K562 (cell line): Measurements from ENCODE around the gene APBA2. TPM values are rescaled to one million over a fixed set of nuclear protein-coding genes. Genes with fewer than 3 reads are reported as not detected.

Experiments used
- ATAC-seq: fragments of 200-7000 bp; cut with Tn5 transposase; 3 replicates; pipeline ENCODE4 v1.9.1; 2020; ENCODE audit warnings: moderate library complexity
- BruUV-seq: library from RNA; stranded (reverse); fragments of 400-500 nt; replicated peaks from 2 replicates; lab custom pipeline; 2021; lab: Mats Ljungman, UMichigan
- CTCF ChIA-PET: fragments of 300-600 bp; formaldehyde crosslinking; extraction: SDS; loops from one replicate; lab custom pipeline; 2021; ENCODE audit warnings: low intra/inter-chr PET ratio; lab: Yijun Ruan, JAX
- POLR2A ChIA-PET: fragments of 300-600, 350-650 bp; sonication (Branson Sonifier 250); formaldehyde crosslinking; extraction: SDS; loops from one replicate; lab custom pipeline; 2021; ENCODE audit warnings: antibody characterized with exemption, inconsistent platforms; lab: Yijun Ruan, JAX
- DNase-seq, 4 experiments: peaks; one replicate each; pipeline versions ENCODE4 v3.0.0 to v3.0.0-alpha.2; 2011 to 2018; ENCODE audit warnings: low spot score in 3 of 4, mixed read lengths in 3 of 4; ENCODE audit errors: extremely low read depth in 1 of 4
- FAIRE-seq: peaks from 2 replicates; lab custom pipeline; 2011; peaks lifted over from hg19 to GRCh38; lab: Jason Lieb, UNC
- H2AFZ ChIP-seq: 2 replicates; pipeline ENCODE4 v1.6.0; 2011; ENCODE audit warnings: low read depth, low read length, control low read depth, inconsistent platforms
- H3K27ac ChIP-seq: fragments of 200-600 bp; 3 replicates; pipeline ENCODE4 v1.8.0; 2011; ENCODE audit warnings: low read depth, mild to moderate bottlenecking, control low read depth, inconsistent platforms, low read length, moderate library complexity, mixed read lengths; ENCODE audit errors: extremely low read depth
- H3K27me3 ChIP-seq, 2 experiments: fragments of 300-600 bp in 1 of 2; 2 replicates in 1 of 2; 3 replicates in 1 of 2; pipeline versions ENCODE4 v1.6.0 to v1.8.0; 2011; ENCODE audit warnings: inconsistent platforms in 2 of 2, low read length in 2 of 2, mild to moderate bottlenecking in 1 of 2, mixed read lengths in 1 of 2, moderate library complexity in 1 of 2; ENCODE audit not compliant: control insufficient read depth in 2 of 2, insufficient read depth in 2 of 2
- H3K36me3 ChIP-seq: fragments of 300-600 bp; 3 replicates; pipeline ENCODE4 v1.8.0; 2011; ENCODE audit warnings: mild to moderate bottlenecking, low read length, inconsistent platforms; ENCODE audit not compliant: control insufficient read depth, insufficient read depth
- H3K4me1 ChIP-seq, 2 experiments: fragments of 200-600 bp in 1 of 2; replicated peaks in 1 of 2; 2 replicates in 1 of 2; 3 replicates in 1 of 2; pipeline versions ENCODE4 v1.5.1 to v1.8.0; 2011; ENCODE audit warnings: inconsistent platforms in 2 of 2, low read length in 2 of 2, mild to moderate bottlenecking in 1 of 2, mixed read lengths in 1 of 2, moderate library complexity in 1 of 2; ENCODE audit not compliant: control insufficient read depth in 2 of 2, insufficient read depth in 2 of 2
- H3K4me2 ChIP-seq: 2 replicates; pipeline ENCODE4 v1.6.1; 2011; ENCODE audit warnings: low read length, control low read depth, inconsistent platforms, mixed read lengths; ENCODE audit not compliant: insufficient read depth
- H3K4me3 ChIP-seq: fragments of 200-600 bp; sonication (generic), shearing (Covaris generic); 2 replicates; pipeline ENCODE4 v1.5.1; 2016; ENCODE audit warnings: control low read depth, inconsistent platforms
- H3K79me2 ChIP-seq: fragments of 200-600 bp; 3 replicates; pipeline ENCODE4 v1.8.0; 2011; ENCODE audit warnings: low read length, inconsistent platforms; ENCODE audit not compliant: control insufficient read depth, insufficient read depth
- H3K9ac ChIP-seq, 2 experiments: 2 replicates each; pipeline versions ENCODE4 v1.6.0 to v1.6.1; 2011; ENCODE audit warnings: low read depth in 2 of 2, low read length in 2 of 2, control low read depth in 1 of 2, inconsistent platforms in 1 of 2, mild to moderate bottlenecking in 1 of 2, mixed read lengths in 1 of 2; ENCODE audit not compliant: insufficient read depth in 1 of 2
- H3K9me1 ChIP-seq: one replicate; pipeline ENCODE4 v1.6.0; 2011; ENCODE audit warnings: inconsistent platforms, mild to moderate bottlenecking, low read length, moderate library complexity; ENCODE audit not compliant: control insufficient read depth, insufficient read depth
- H3K9me3 ChIP-seq: replicated peaks from 2 replicates; pipeline ENCODE4 v1.5.1; 2011; ENCODE audit warnings: low read depth, low read length, inconsistent platforms; ENCODE audit not compliant: control insufficient read depth, insufficient read depth
- H4K20me1 ChIP-seq: replicated peaks from 2 replicates; pipeline ENCODE4 v1.6.1; 2011; ENCODE audit warnings: low read length, inconsistent platforms, mixed read lengths; ENCODE audit not compliant: control insufficient read depth, insufficient read depth
- BHLHE40 ChIP-seq: IDR thresholded peaks from 2 replicates; pipeline ENCODE4 v1.6.1; 2011; ENCODE audit warnings: low read length, improper control_type of control experiment
- C11orf30 ChIP-seq: fragments of 450-650 bp; IDR thresholded peaks from 2 replicates; pipeline ENCODE4 v1.6.1; 2016; ENCODE audit warnings: low read depth, mild to moderate bottlenecking
- CREM ChIP-seq: IDR thresholded peaks from 2 replicates; pipeline ENCODE4 v1.6.1; 2014; ENCODE audit warnings: antibody characterized with exemption, low read depth
- FOSL1 ChIP-seq: fragments of 200-800 bp; sonication (Bioruptor generic); conservative IDR thresholded peaks from 2 replicates; pipeline ENCODE4 v1.6.1; 2016; ENCODE audit warnings: missing genetic modification characterization, missing compliant biosample characterization
- MAFK ChIP-seq: IDR thresholded peaks from 2 replicates; pipeline ENCODE4 v1.6.1; 2011; ENCODE audit warnings: low read length, improper control_type of control experiment
- MAX ChIP-seq: sonication (generic); formaldehyde crosslinking; IDR thresholded peaks from 2 replicates; pipeline ENCODE4 v1.9.0; 2022; ENCODE audit warnings: mild to moderate bottlenecking, missing genetic modification reagents
- NFE2 ChIP-seq: IDR thresholded peaks from 2 replicates; pipeline ENCODE4 v1.6.1; 2014; ENCODE audit warnings: antibody characterized with exemption, low read depth
- NR3C1 ChIP-seq: sonication (generic); formaldehyde crosslinking; IDR thresholded peaks from 2 replicates; pipeline ENCODE4 v1.8.1; 2022; ENCODE audit warnings: missing genetic modification reagents
- PCBP1 ChIP-seq: fragments of 200-400 bp; formaldehyde crosslinking; IDR thresholded peaks from 2 replicates; pipeline ENCODE4 v1.6.1; 2018; ENCODE audit warnings: mild to moderate bottlenecking, low read depth, low read length; ENCODE audit not compliant: poor library complexity, severe bottlenecking
- PHB2 ChIP-seq: fragments of 450-650 bp; IDR thresholded peaks from 2 replicates; pipeline ENCODE4 v1.6.1; 2017; ENCODE audit warnings: low read depth
- POLR2G ChIP-seq: fragments of 200-400 bp; formaldehyde crosslinking; IDR thresholded peaks from 2 replicates; pipeline ENCODE4 v1.6.1; 2017; ENCODE audit warnings: low read depth, mild to moderate bottlenecking, antibody characterized with exemption, low read length, moderate library complexity
- ZNF316 ChIP-seq: fragments of 450-650 bp; IDR thresholded peaks from 2 replicates; pipeline ENCODE4 v1.6.1; 2016
- WGBS: fragments of 100-300 bp; shearing (Covaris generic); methylation state at CpG from one replicate; pipeline ENCODE4 v1.1.6; 2016; ENCODE audit warnings: low coverage, mixed read lengths; ENCODE audit not compliant: insufficient coverage; ENCODE audit errors: missing lambda C conversion rate; 5-methylcytosine and 5-hydroxymethylcytosine counted together
- in situ Hi-C: fragments of 300-500 bp; cut with MboI; formaldehyde crosslinking; loops from 4 replicates; pipeline ENCODE4 v1.15.0; 2018; ENCODE audit warnings: inconsistent platforms, mixed read lengths
- intact Hi-C: fragments of 100-400 bp; cut with micrococcal nuclease; formaldehyde crosslinking; loops from 2 replicates; pipeline ENCODE4 v1.14.2; 2022
- polyA plus RNA-seq, 8 experiments: library from polyadenylated mRNA; depleted of rRNA in 4 of 8; stranded (reverse) in 5 of 8; unstranded in 3 of 8; fragments of >200 nt; fragmentation: Nextera tagmentation in 2 of 8; fragmentation: Illumina TruSeq in 1 of 8; extraction: Ambion mirVana in 2 of 8; extraction: Trizol in 1 of 8; gene quantifications; 2 replicates each; pipeline versions ENCODE4 v1.2.1 to v1.2.3, GENCODE V29; 2011 to 2014; ENCODE audit warnings: inconsistent platforms in 1 of 8, missing spikeins in 1 of 8
- total RNA-seq, 7 experiments: library from RNA; depleted of rRNA in 6 of 7; stranded (reverse); fragments of >200 nt in 6 of 7; fragmentation: Illumina TruSeq in 2 of 7; extraction: Trizol in 2 of 7; gene quantifications; 2 replicates each; pipeline versions ENCODE4 v1.2.1 to v1.2.3, GENCODE V29; 2011 to 2021; ENCODE audit warnings: low replicate concordance in 1 of 7
- TF ChIP-seq, protein P1 (sequence below): IDR thresholded peaks from 2 replicates; pipeline ENCODE4 v1.6.1; 2014; ENCODE audit warnings: antibody characterized with exemption
- TF ChIP-seq, protein P2 (sequence below), 2 experiments: IDR thresholded peaks; 2 replicates each; pipeline ENCODE4 v1.6.1; 2011; ENCODE audit warnings: borderline replicate concordance in 1 of 2, control low read depth in 1 of 2, low read depth in 1 of 2, low read length in 1 of 2, mild to moderate bottlenecking in 1 of 2, mixed read lengths in 1 of 2, moderate library complexity in 1 of 2; ENCODE audit not compliant: insufficient read depth in 1 of 2, insufficient read length in 1 of 2, poor library complexity in 1 of 2, severe bottlenecking in 1 of 2; ENCODE audit errors: extremely low read depth in 1 of 2
- TF ChIP-seq, protein P3 (sequence below): sonication (generic); formaldehyde crosslinking; IDR thresholded peaks from 2 replicates; pipeline ENCODE4 v1.8.1; 2022; ENCODE audit warnings: missing genetic modification reagents

The APBA2 gene
- total and polyA plus RNA-seq, 9 of the 15 experiments (the other 6 are each of a cell fraction or from before 2014, with no cell fraction given): 0.24 to 40.9 (median 25.2) TPM

DNA sequence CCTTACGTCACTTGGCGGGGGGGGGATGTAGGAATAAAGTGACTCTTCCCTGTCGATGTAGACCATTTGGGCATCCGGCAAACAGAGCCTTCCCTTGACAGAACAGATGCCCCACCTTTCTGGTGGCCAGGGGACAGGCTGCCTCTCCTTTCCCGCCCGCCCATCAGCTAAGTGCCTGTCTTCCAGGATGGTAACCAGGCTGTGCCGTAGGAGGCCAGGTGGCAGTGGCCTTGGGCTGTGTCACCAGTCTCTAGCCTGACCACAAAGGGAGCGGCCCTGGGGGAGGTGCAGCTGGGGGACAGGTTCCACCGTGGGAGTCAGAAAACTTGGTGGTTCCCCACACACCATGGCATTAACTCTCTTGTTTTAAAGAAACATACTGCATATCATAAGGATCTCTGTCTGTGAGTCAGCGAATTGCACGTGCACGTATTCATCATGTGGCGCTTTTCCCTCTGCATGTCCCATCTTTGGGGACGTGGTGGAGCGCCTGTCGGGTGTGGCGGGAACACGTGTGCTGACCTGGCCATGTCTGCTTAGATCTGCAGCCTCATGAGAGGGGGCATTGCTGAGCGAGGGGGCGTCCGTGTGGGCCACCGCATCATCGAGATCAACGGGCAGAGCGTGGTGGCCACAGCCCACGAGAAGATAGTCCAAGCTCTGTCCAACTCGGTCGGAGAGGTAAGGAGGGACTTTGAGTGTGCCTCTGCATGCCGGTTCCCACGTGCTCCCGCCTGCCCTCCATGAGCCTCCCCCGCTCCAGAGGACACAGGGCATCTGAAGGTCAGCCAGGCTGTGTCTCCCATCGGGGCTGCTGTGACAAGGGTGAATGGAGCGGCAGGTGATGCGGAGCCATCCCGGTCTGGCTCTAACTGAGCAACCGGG, 227.8 kb downstream of the APBA2 start:
- ChIA-PET CTCF (no interaction called here), POLR2A (no interaction called here)
- Histone ChIP-seq H3K4me1 (peaks cover 0 to 27% of the 10 kb centered on the region in 2 experiments; a peak in 3 of 5 replicates), H3K9me3 (no peaks in the 10 kb centered on the region), H3K27me3 (no peaks in the 10 kb centered on the region), H3K27ac (no peak overlapping the region), H3K9ac (peak overlapping the region in 1 of 2 experiments; percentile 58; a peak in 1 of 4 replicates), H4K20me1 (no peaks in the 10 kb centered on the region), H3K9me1 (no peaks in the 10 kb centered on the region), H3K4me3 (no peak overlapping the region), H2AFZ (no peak overlapping the region), H3K79me2 (no peaks in the 10 kb centered on the region), H3K4me2 (no peak overlapping the region), H3K36me3 (0 out of 3 replicates have a peak, but pooled peaks cover 1% of the 10 kb centered on the region)
- no TSS peak for BruUV-seq
- DNase-seq (peak in 2 of 4 experiments; percentile 54 to 58), FAIRE-seq (no peak), ATAC-seq (no peak; the same call in 2 of the 3 replicates)
- WGBS: 69% methylated on average over 29 of the region's 37 CpGs
- in situ Hi-C loops (no loop called here), intact Hi-C loops (no loop called here)
- TF ChIP-seq CREM (0 out of 2 replicates have a peak, but pooled peaks have one; percentile 5), PCBP1 (no peak), MAFK (0 out of 2 replicates have a peak, but pooled peaks have one; percentile 23), FOSL1 (tag) (peak; percentile 51), PHB2 (no peak), POLR2G (0 out of 2 replicates have a peak, but pooled peaks have one; percentile 28), BHLHE40 (peak; percentile 81), NR3C1 (CRISPR knock-in tag) (no peak), ZNF316 (peak; percentile 45; the same call in 1 of the 2 replicates), MAX (peak; percentile 55), C11orf30 (peak; percentile 37; the same call in 1 of the 2 replicates), NFE2 (peak; percentile 79)
- TF ChIP-seq, protein P1, sequence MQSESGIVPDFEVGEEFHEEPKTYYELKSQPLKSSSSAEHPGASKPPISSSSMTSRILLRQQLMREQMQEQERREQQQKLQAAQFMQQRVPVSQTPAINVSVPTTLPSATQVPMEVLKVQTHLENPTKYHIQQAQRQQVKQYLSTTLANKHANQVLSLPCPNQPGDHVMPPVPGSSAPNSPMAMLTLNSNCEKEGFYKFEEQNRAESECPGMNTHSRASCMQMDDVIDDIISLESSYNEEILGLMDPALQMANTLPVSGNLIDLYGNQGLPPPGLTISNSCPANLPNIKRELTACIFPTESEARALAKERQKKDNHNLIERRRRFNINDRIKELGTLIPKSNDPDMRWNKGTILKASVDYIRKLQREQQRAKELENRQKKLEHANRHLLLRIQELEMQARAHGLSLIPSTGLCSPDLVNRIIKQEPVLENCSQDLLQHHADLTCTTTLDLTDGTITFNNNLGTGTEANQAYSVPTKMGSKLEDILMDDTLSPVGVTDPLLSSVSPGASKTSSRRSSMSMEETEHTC: 0 out of 2 replicates have a peak, but pooled peaks have one; percentile 26
- TF ChIP-seq, protein P2, sequence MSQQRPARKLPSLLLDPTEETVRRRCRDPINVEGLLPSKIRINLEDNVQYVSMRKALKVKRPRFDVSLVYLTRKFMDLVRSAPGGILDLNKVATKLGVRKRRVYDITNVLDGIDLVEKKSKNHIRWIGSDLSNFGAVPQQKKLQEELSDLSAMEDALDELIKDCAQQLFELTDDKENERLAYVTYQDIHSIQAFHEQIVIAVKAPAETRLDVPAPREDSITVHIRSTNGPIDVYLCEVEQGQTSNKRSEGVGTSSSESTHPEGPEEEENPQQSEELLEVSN (IDR thresholded peaks at IDR 0.05; ENCODE audit: borderline replicate concordance in 1 of 2, extremely low read depth in 1 of 2, insufficient read depth in 1 of 2, insufficient read length in 1 of 2, low read depth in 1 of 2, low read length in 1 of 2, poor library complexity in 1 of 2, severe bottlenecking in 1 of 2): peak in 1 of 2 experiments; percentile 53
- TF ChIP-seq, protein P3, sequence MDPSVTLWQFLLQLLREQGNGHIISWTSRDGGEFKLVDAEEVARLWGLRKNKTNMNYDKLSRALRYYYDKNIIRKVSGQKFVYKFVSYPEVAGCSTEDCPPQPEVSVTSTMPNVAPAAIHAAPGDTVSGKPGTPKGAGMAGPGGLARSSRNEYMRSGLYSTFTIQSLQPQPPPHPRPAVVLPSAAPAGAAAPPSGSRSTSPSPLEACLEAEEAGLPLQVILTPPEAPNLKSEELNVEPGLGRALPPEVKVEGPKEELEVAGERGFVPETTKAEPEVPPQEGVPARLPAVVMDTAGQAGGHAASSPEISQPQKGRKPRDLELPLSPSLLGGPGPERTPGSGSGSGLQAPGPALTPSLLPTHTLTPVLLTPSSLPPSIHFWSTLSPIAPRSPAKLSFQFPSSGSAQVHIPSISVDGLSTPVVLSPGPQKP (CRISPR knock-in tag): no peak
